ENCODE measurements around the gene KMT2D.

The KMT2D gene

GRCh38 chr12:49051373-49051764 is 9.2 kb downstream of the KMT2D start:
- Histone ChIP-seq H3K9me3 (ENCODE audit: control insufficient read depth, insufficient read depth, low read depth, low read length) (no peaks in the 10 kb centered on the region), H3K4me3 (ENCODE audit: low read depth, low read length) (no peak overlapping the region), H3K9ac (ENCODE audit: low read length) (no peak overlapping the region), H3K36me3 (ENCODE audit: control insufficient read depth, insufficient read depth, low read length) (peaks cover 88% of the 10 kb centered on the region), H3K27ac (ENCODE audit: low read depth, low read length) (no peak overlapping the region), H3K4me1 (ENCODE audit: control insufficient read depth, insufficient read depth, low read length) (peaks cover 7% of the 10 kb centered on the region; the same call in 1 of the 2 replicates), H3K27me3 (ENCODE audit: control insufficient read depth, insufficient read depth, low read length) (no peaks in the 10 kb centered on the region)

- Histone ChIP-seq H3K9ac (ENCODE audit: low read length) (no peak overlapping the region), H3K27me3 (ENCODE audit: control insufficient read depth, insufficient read depth, low read length) (no peaks in the 10 kb centered on the region), H3K4me3 (ENCODE audit: low read depth, low read length) (no peak overlapping the region), H3K4me1 (ENCODE audit: control insufficient read depth, insufficient read depth, low read length) (peaks cover under 1% of the 10 kb centered on the region; the same call in 1 of the 2 replicates), H3K36me3 (ENCODE audit: control insufficient read depth, insufficient read depth, low read length) (peaks cover 94% of the 10 kb centered on the region), H3K9me3 (ENCODE audit: control insufficient read depth, insufficient read depth, low read depth, low read length) (no peaks in the 10 kb centered on the region), H3K27ac (ENCODE audit: low read depth, low read length) (no peak overlapping the region)
These were observed 9.9 kb downstream of the KMT2D start for GRCh38 chr12:49050507-49051372.

- H3K4me3 ChIP-seq (ENCODE audit: low read depth, low read length), result no peak overlapping the region
- no peaks in the 10 kb centered on the region for H3K27me3 ChIP-seq (ENCODE audit: control insufficient read depth, insufficient read depth, low read length)
- no peak overlapping the region for H3K27ac ChIP-seq (ENCODE audit: low read depth, low read length)
- no peak overlapping the region for H3K9ac ChIP-seq (ENCODE audit: low read length)
- H3K36me3 ChIP-seq (ENCODE audit: control insufficient read depth, insufficient read depth, low read length), result peaks cover 98% of the 10 kb centered on the region
- no peaks in the 10 kb centered on the region for H3K4me1 ChIP-seq (ENCODE audit: control insufficient read depth, insufficient read depth, low read length)
- no peaks in the 10 kb centered on the region for H3K9me3 ChIP-seq (ENCODE audit: control insufficient read depth, insufficient read depth, low read depth, low read length)
These were observed 10.9 kb downstream of the KMT2D start for GRCh38 chr12:49049566-49050224.

- H3K9ac ChIP-seq (ENCODE audit: low read length), result no peak overlapping the region
- H3K36me3 ChIP-seq (ENCODE audit: control insufficient read depth, insufficient read depth, low read length), result peaks cover 98% of the 10 kb centered on the region
These were observed 11.6 kb downstream of the KMT2D start for GRCh38 chr12:49048953-49049352.

GRCh38 chr12:49046129-49046895 is 14.3 kb downstream of the KMT2D start:
- peaks cover 98% of the 10 kb centered on the region for H3K36me3 ChIP-seq (ENCODE audit: control insufficient read depth, insufficient read depth, low read length)
- no peaks in the 10 kb centered on the region for H3K9me3 ChIP-seq (ENCODE audit: control insufficient read depth, insufficient read depth, low read depth, low read length)
- H3K27me3 ChIP-seq (ENCODE audit: control insufficient read depth, insufficient read depth, low read length), result no peaks in the 10 kb centered on the region

More at GRCh38 chr12:49048953-49049352, 11.6 kb downstream of the KMT2D start:
- no peaks in the 10 kb centered on the region for H3K4me1 ChIP-seq (ENCODE audit: control insufficient read depth, insufficient read depth, low read length)
- H3K27ac ChIP-seq (ENCODE audit: low read depth, low read length), result no peak overlapping the region
- H3K4me3 ChIP-seq (ENCODE audit: low read depth, low read length), result no peak overlapping the region
- no peaks in the 10 kb centered on the region for H3K9me3 ChIP-seq (ENCODE audit: control insufficient read depth, insufficient read depth, low read depth, low read length)
- H3K27me3 ChIP-seq (ENCODE audit: control insufficient read depth, insufficient read depth, low read length), result no peaks in the 10 kb centered on the region

GRCh38 chr12:49044660-49045059 is 15.9 kb downstream of the KMT2D start:
- Histone ChIP-seq H3K27ac (ENCODE audit: low read depth, low read length) (no peak overlapping the region), H3K27me3 (ENCODE audit: control insufficient read depth, insufficient read depth, low read length) (no peaks in the 10 kb centered on the region), H3K4me3 (ENCODE audit: low read depth, low read length) (no peak overlapping the region), H3K9me3 (ENCODE audit: control insufficient read depth, insufficient read depth, low read depth, low read length) (no peaks in the 10 kb centered on the region), H3K36me3 (ENCODE audit: control insufficient read depth, insufficient read depth, low read length) (peaks cover 98% of the 10 kb centered on the region), H3K4me1 (ENCODE audit: control insufficient read depth, insufficient read depth, low read length) (no peaks in the 10 kb centered on the region), H3K9ac (ENCODE audit: low read length) (no peak overlapping the region)

More at GRCh38 chr12:49046129-49046895, 14.3 kb downstream of the KMT2D start:
- no peaks in the 10 kb centered on the region for H3K4me1 ChIP-seq (ENCODE audit: control insufficient read depth, insufficient read depth, low read length)
- no peak overlapping the region for H3K9ac ChIP-seq (ENCODE audit: low read length)
- no peak overlapping the region for H3K27ac ChIP-seq (ENCODE audit: low read depth, low read length)
- no peak overlapping the region for H3K4me3 ChIP-seq (ENCODE audit: low read depth, low read length)

- Histone ChIP-seq H3K36me3 (ENCODE audit: control insufficient read depth, insufficient read depth, low read length) (peaks cover 98% of the 10 kb centered on the region), H3K27ac (ENCODE audit: low read depth, low read length) (no peak overlapping the region), H3K9me3 (ENCODE audit: control insufficient read depth, insufficient read depth, low read depth, low read length) (no peaks in the 10 kb centered on the region), H3K27me3 (ENCODE audit: control insufficient read depth, insufficient read depth, low read length) (no peaks in the 10 kb centered on the region), H3K4me1 (ENCODE audit: control insufficient read depth, insufficient read depth, low read length) (no peaks in the 10 kb centered on the region), H3K4me3 (ENCODE audit: low read depth, low read length) (no peak overlapping the region), H3K9ac (ENCODE audit: low read length) (no peak overlapping the region)
These were observed 16.7 kb downstream of the KMT2D start for GRCh38 chr12:49043856-49044258.

GRCh38 chr12:49043241-49043640 is 17.4 kb downstream of the KMT2D start:
- peaks cover 98% of the 10 kb centered on the region for H3K36me3 ChIP-seq (ENCODE audit: control insufficient read depth, insufficient read depth, low read length)
- no peaks in the 10 kb centered on the region for H3K4me1 ChIP-seq (ENCODE audit: control insufficient read depth, insufficient read depth, low read length)
- no peak overlapping the region for H3K4me3 ChIP-seq (ENCODE audit: low read depth, low read length)
- H3K27ac ChIP-seq (ENCODE audit: low read depth, low read length), result no peak overlapping the region
- H3K27me3 ChIP-seq (ENCODE audit: control insufficient read depth, insufficient read depth, low read length), result no peaks in the 10 kb centered on the region
- no peak overlapping the region for H3K9ac ChIP-seq (ENCODE audit: low read length)
- no peaks in the 10 kb centered on the region for H3K9me3 ChIP-seq (ENCODE audit: control insufficient read depth, insufficient read depth, low read depth, low read length)

- Histone ChIP-seq H3K9ac (ENCODE audit: low read length) (no peak overlapping the region), H3K27me3 (ENCODE audit: control insufficient read depth, insufficient read depth, low read length) (no peaks in the 10 kb centered on the region), H3K27ac (ENCODE audit: low read depth, low read length) (no peak overlapping the region), H3K9me3 (ENCODE audit: control insufficient read depth, insufficient read depth, low read depth, low read length) (no peaks in the 10 kb centered on the region), H3K4me3 (ENCODE audit: low read depth, low read length) (no peak overlapping the region), H3K4me1 (ENCODE audit: control insufficient read depth, insufficient read depth, low read length) (no peaks in the 10 kb centered on the region), H3K36me3 (ENCODE audit: control insufficient read depth, insufficient read depth, low read length) (peaks cover 98% of the 10 kb centered on the region)
These were observed 18.6 kb downstream of the KMT2D start for GRCh38 chr12:49041881-49042484.

GRCh38 chr12:49041036-49041880 is 19.3 kb downstream of the KMT2D start:
- Histone ChIP-seq H3K9me3 (ENCODE audit: control insufficient read depth, insufficient read depth, low read depth, low read length) (no peaks in the 10 kb centered on the region), H3K36me3 (ENCODE audit: control insufficient read depth, insufficient read depth, low read length) (peaks cover 97% of the 10 kb centered on the region), H3K4me3 (ENCODE audit: low read depth, low read length) (no peak overlapping the region), H3K27ac (ENCODE audit: low read depth, low read length) (no peak overlapping the region), H3K4me1 (ENCODE audit: control insufficient read depth, insufficient read depth, low read length) (no peaks in the 10 kb centered on the region), H3K9ac (ENCODE audit: low read length) (no peak overlapping the region), H3K27me3 (ENCODE audit: control insufficient read depth, insufficient read depth, low read length) (no peaks in the 10 kb centered on the region)

Measured in HUES6 (cell line).